Measurements from ENCODE around the gene CUL4A. TPM values are rescaled to one million over a fixed set of nuclear protein-coding genes. Genes with fewer than 3 reads are reported as not detected.

The CUL4A gene
- total RNA-seq, 1 donor from 2014 or later = 81.3 TPM

DNA sequence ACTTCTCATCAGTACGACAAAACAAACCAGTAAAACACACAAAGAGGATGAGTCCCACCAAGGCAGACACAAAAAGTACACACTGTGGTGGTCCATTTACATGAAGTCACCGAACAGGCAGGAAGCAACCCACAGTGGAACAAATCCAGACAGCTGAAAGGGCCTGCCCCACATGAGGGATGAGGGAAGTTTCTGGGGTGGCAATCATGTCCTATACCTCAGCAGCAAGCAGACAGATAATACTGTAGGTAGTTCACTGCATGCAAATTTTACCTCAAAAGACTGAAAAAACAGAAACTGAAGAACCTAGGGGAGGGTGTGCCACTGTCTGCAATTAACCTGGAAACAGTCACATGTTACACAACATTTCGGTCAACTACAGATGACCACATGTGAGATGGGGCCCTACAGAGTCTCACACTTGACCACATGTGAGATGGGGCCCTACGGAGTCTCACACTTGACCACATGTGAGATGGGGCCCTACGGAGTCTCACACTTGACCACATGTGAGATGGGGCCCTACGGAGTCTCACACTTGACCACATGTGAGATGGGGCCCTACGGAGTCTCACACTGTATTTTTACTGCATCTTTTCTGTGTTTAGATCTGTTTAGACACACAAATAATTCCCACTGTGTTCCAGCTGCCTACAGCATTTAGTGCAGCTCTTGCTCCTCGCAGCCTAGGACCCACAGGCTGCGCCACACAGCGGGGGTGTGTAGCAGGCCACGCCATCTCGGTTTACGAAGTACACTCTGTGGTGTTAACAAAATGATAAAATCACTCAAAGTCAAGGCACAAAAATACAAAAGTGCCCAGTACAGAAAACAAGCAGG lies 23.1 kb upstream of the CUL4A start:
- Mint-ChIP-seq H3K4me1 (ENCODE audit: low read depth, unreplicated experiment) (peaks cover 26% of the 10 kb centered on the region), H3K27ac (ENCODE audit: unreplicated experiment) (peak overlapping the region; percentile 93), H3K9me3 (ENCODE audit: unreplicated experiment) (no peaks in the 10 kb centered on the region), H3K36me3 (ENCODE audit: low read depth, unreplicated experiment) (peaks cover 26% of the 10 kb centered on the region), H3K4me3 (ENCODE audit: unreplicated experiment) (no peak overlapping the region), H3K27me3 (ENCODE audit: low read depth, unreplicated experiment) (no peaks in the 10 kb centered on the region)
- FAIRE-seq (no peak), DNase-seq (ENCODE audit: low read depth) (peak; percentile 22)
- H3K27me3 ChIP-seq (ENCODE audit: insufficient read depth, low read length) = no peaks in the 10 kb centered on the region
- TF ChIP-seq, protein P1, sequence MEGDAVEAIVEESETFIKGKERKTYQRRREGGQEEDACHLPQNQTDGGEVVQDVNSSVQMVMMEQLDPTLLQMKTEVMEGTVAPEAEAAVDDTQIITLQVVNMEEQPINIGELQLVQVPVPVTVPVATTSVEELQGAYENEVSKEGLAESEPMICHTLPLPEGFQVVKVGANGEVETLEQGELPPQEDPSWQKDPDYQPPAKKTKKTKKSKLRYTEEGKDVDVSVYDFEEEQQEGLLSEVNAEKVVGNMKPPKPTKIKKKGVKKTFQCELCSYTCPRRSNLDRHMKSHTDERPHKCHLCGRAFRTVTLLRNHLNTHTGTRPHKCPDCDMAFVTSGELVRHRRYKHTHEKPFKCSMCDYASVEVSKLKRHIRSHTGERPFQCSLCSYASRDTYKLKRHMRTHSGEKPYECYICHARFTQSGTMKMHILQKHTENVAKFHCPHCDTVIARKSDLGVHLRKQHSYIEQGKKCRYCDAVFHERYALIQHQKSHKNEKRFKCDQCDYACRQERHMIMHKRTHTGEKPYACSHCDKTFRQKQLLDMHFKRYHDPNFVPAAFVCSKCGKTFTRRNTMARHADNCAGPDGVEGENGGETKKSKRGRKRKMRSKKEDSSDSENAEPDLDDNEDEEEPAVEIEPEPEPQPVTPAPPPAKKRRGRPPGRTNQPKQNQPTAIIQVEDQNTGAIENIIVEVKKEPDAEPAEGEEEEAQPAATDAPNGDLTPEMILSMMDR (IDR thresholded peaks at IDR 0.05; ENCODE audit: insufficient read depth, low read depth, low read length) = no peak
- TF ChIP-seq EZH2 (IDR thresholded peaks at IDR 0.05; ENCODE audit: insufficient read depth, low read length) = no peak
- peaks cover 26% of the 10 kb centered on the region for H3K36me3 ChIP-seq (ENCODE audit: insufficient read depth, low read length)
- H3K4me3 ChIP-seq (ENCODE audit: insufficient read depth, low read depth, low read length) = peak overlapping the region; percentile 58
- H4K20me1 ChIP-seq (ENCODE audit: insufficient read depth, low read length) = no peaks in the 10 kb centered on the region
- H3K79me2 ChIP-seq (ENCODE audit: insufficient read depth, low read length) = peaks cover 25% of the 10 kb centered on the region
- no peaks in the 10 kb centered on the region for H3K9me3 ChIP-seq (ENCODE audit: insufficient read depth, low read depth, low read length)
- no peak overlapping the region for H2AFZ ChIP-seq (ENCODE audit: low read depth, low read length)
- peak overlapping the region; percentile 82 for H3K9ac ChIP-seq (ENCODE audit: low read length)
- peak overlapping the region; percentile 82 for H3K4me2 ChIP-seq (ENCODE audit: low read length)
- peak overlapping the region; percentile 97 for H3K27ac ChIP-seq (ENCODE audit: low read depth, low read length)
- peaks cover 39% of the 10 kb centered on the region for H3K4me1 ChIP-seq (ENCODE audit: insufficient read depth, low read length)

DNA sequence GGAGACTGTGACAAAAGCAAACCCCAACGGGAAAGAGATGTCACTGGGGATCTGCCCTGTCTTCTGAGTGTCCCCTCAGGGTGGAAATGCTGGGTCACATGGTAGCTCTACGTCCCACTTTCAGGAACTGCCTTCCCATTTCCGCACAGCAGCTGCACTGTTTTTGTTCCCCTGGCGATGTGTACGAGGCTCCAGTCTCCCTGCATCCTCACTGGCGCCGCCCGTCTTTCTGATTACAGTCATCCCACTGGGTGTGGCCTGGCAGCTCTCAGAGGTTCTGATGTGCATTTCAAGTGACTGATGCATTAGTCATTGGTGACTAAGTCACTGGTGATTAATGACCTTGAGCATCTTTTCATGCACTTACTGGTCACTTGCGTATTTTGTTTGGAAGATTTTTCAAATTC lies 22.1 kb upstream of the CUL4A start:
- H2AFZ ChIP-seq (ENCODE audit: low read depth, low read length) = peak overlapping the region; percentile 39
- no peaks in the 10 kb centered on the region for H3K27me3 Mint-ChIP-seq (ENCODE audit: low read depth, unreplicated experiment)
- peak; percentile 99 for DNase-seq (ENCODE audit: low read depth)
- peaks cover 21% of the 10 kb centered on the region for H3K36me3 ChIP-seq (ENCODE audit: insufficient read depth, low read length)
- no peaks in the 10 kb centered on the region for H3K9me3 ChIP-seq (ENCODE audit: insufficient read depth, low read depth, low read length)
- peak overlapping the region; percentile 58 for H3K4me3 ChIP-seq (ENCODE audit: insufficient read depth, low read depth, low read length)
- H3K9me3 Mint-ChIP-seq (ENCODE audit: unreplicated experiment) = no peaks in the 10 kb centered on the region
- peaks cover 17% of the 10 kb centered on the region for H3K4me1 Mint-ChIP-seq (ENCODE audit: low read depth, unreplicated experiment)
- peak overlapping the region; percentile 97 for H3K27ac ChIP-seq (ENCODE audit: low read depth, low read length)
- H4K20me1 ChIP-seq (ENCODE audit: insufficient read depth, low read length) = no peaks in the 10 kb centered on the region
- peak; percentile 98 for FAIRE-seq
- no peak for TF ChIP-seq EZH2 (IDR thresholded peaks at IDR 0.05; ENCODE audit: insufficient read depth, low read length)
- TF ChIP-seq, protein P1 (IDR thresholded peaks at IDR 0.05; ENCODE audit: insufficient read depth, low read depth, low read length) = no peak
- H3K79me2 ChIP-seq (ENCODE audit: insufficient read depth, low read length) = peaks cover 25% of the 10 kb centered on the region
- no peaks in the 10 kb centered on the region for H3K27me3 ChIP-seq (ENCODE audit: insufficient read depth, low read length)
- H3K9ac ChIP-seq (ENCODE audit: low read length) = peak overlapping the region; percentile 82
- peak overlapping the region; percentile 36 for H3K4me3 Mint-ChIP-seq (ENCODE audit: unreplicated experiment)
- peak overlapping the region; percentile 93 for H3K27ac Mint-ChIP-seq (ENCODE audit: unreplicated experiment)
- H3K4me1 ChIP-seq (ENCODE audit: insufficient read depth, low read length) = peaks cover 39% of the 10 kb centered on the region
- H3K4me2 ChIP-seq (ENCODE audit: low read length) = peak overlapping the region; percentile 82
- peaks cover 25% of the 10 kb centered on the region for H3K36me3 Mint-ChIP-seq (ENCODE audit: low read depth, unreplicated experiment)
